ENCODE measurements around the gene PLG.
"Not testable (repeated sequence)": the region's sequence is repeated elsewhere in the genome, so short reads cannot be mapped to it uniquely, and the experiment has no call there.

The PLG gene

DNA sequence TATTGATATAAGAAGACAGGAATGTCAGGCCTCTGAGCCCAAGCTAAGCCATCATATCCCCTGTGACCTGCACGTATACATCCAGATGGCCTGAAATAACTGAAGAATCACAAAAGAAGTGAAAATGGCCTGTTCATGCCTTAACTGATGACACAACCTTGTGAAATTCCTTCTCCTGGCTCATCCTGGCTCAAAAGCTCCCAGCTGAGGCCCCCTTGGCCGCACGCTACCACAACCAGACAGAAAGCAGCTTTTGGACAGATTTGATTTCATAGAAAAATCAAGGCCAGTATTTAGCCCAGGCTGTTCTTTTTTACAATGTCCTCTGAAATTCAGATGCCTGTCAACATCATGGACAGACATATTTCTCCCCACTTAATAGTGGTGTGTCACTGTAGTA lies 78.6 kb downstream of the PLG start:
- not testable (repeated sequence) for DNase-seq

DNA sequence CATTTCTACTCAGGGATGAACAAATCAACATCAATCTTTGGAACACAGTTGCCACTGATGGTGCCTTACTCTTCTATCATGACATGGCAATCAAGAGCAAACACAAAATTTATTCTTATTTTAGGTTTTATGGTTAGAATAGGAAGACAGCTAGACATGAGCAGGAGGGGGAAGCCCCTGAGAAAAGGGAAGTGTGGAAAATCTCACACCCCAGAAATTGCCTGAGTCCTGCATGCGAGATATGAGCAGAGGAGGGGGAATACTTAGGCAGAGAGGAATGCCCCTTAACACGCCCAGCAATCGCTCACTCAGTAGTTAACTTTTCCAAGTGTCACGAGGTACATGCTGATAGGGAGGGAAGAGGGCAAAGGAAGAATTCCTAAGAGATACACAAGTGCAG lies 79.3 kb downstream of the PLG start:
- DNase-seq: no peak

DNA sequence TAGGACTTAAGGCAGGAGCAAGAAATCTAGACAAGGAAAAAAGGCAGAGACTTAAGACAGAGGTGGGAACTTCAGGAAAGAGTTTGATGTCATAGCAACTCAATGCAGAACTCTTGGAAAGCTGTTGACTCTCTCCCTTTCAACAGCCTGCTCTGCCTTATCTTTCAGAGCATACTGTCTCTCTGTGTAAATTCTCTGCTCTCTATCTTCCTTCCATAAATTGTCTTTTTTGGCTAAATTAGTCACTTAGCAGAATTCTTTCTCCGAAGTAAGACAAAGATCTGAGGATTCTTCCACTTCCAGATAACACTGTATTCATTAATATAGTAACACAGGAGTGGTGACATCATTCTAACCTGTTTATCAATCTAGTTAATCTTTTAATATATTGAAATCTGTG lies 80.2 kb downstream of the PLG start:
- DNase-seq: no peak

DNA sequence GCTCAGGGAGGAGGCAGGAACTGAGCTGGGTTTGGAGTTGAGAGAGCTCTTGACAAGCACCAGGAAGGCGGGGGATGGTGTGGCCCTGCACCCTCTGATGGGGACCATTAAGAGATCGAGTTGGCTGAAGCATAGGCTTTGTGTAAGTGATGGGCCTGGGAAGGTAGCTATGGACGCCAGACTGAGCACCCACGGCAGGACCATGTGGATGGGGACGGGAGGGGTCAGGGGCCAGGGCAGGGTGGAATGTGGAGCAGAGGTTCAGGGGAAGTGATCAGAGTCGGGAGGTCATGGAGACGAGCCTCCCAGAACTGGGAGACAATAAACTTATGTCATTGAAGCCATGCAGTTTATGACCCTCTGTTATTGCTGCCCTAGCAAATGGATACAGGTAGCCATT lies 81.7 kb downstream of the PLG start:
- no peak for DNase-seq

DNA sequence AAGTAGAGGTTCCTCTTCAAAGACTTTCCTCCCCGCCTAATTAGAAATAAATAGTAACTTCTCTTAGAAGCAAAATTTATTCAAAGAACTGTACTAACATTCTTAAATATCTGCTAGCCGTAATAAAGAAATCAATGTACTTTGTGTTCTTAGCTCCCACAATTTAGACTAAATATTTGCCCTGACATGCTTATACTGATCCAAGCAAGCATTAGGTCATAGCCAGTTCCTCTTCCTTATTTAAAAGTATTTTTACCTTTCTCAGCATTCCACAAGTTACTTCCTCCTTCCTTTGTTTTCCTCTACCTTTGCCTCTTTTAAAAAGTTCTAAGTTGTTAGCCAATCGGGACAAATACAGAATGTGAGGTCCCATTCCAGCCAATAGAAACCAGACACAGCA lies 86.1 kb downstream of the PLG start:
- DNase-seq: not testable (repeated sequence)

DNA sequence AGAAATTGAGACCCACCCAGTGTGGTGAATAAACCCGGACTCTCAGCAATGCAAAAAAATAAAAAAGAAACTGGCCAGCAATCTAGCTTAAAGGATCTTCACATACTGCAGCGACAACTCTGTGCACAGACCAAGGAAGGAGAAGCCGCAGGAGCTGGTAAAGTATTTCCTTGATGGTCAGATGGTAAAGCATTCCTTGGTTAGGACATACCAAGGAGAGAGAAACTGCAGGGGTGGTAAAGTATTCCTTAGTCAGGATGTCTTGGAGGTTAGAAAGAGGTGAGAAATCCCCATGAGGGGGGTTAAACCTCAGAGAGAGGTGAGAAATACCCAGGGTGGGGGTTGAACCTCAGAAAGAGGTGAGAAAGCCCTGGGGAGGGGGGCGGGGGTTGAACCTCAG lies 86.8 kb downstream of the PLG start:
- DNase-seq: no peak

DNA sequence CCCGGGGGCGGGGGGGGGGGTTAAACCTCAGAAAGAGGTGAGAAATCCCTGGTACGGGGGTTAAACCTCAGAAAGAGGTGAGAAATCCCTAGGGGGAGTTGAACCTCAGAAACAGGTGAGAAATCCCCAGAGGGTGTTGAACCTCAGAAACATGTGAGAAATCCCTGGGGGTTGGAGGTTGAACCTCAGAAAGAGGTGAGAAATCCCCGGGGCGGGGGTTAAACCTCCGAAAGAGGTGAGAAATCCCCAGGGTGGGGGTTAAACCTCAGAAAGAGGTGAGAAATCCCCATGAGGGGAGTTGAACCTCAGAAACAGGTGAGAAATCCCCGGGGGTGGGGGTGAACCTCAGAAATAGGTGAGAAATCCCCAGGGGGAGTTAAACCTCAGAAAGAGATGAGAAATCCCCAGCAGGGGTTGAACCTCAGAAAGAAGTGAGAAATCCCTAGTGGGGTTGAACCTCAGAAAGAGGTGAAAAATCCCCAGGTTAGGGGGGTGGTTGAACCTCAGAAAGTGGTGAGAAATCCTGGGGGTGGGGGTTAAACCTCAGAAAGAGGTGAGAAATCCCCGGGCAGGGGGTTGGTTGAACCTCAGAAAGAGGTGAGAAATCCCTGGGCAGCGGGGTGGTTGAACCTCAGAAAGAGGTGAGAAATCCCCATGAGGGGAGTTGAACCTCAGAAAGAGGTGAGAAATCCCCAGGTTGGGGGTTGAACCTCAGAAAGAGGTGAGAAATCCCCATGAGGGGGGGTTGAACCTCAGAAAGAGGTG lies 87.4 kb downstream of the PLG start:
- DNase-seq: no peak

DNA sequence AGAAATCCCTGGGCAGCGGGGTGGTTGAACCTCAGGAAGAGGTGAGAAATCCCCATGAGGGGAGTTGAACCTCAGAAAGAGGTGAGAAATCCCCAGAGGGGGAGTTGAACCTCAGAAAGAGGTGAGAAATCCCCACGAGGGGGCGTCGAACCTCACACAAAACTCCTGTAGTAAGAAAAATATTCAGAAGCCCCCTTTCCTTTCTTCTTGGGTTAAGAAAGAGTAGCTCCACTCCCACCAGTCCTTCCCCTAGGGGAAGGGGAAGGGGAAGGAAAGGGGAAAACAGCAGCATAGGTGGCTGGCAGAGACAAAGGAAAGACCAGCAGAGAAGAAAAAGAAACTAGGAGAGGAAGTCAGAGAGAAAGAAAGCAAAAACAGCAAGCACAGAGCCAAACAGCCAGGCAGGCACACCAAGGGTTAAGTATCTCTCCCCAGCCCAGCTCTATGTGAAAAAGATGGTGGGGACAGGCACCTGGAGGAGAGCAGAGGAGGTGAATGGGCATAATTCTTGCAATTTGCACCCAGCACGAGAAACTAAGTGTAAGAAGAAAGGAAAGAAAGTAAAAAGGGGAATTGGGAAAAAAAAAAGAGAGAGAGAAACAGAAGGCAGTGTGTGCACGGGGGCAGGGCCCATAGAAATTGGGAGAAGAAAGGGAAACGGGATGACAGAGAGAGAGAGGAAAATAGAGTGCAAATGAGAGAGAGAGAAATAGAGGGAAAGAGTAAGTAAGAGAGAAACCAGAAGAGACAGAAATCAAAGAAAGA lies 88.2 kb downstream of the PLG start:
- no peak for DNase-seq

DNA sequence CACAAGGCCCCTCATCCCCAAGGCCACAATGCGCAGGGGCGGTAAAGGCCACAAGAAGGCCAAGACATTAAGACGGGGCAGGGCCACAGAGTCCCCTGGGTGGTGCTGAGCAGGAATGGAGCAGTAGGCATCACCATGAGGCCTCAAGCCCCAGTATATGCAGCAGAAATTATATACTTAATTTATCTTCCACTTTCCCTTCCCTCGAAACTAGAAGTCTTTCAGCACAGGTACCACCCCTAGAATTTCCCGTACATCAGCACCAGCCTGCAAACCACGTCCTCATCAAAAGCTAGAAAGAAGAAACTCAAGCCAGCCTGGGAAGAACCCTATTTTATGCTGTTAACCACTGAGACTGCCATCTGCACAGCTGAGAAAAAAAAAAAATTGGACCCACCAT lies 89.4 kb downstream of the PLG start:
- DNase-seq: no peak

DNA sequence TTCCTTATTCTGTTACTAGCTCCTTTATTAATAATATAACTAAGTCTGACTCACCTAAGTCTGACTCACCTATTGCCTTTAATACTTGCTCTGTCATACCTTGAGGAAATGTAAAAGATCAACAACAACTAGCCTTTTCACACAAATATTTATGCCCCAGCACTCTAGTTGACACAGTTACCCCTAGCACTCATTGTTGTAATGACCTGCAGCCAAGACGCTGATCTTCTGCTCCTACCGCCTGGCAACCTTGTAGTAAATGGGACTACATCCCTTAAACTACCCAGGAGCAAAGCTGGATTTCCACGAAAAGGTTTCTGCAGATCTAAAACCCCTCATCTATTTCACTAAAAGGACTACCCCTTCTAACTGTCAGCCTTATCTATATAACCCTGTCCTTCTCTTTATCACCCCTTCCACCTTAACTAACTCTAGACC lies 90.0 kb downstream of the PLG start:
- DNase-seq: no peak

DNA sequence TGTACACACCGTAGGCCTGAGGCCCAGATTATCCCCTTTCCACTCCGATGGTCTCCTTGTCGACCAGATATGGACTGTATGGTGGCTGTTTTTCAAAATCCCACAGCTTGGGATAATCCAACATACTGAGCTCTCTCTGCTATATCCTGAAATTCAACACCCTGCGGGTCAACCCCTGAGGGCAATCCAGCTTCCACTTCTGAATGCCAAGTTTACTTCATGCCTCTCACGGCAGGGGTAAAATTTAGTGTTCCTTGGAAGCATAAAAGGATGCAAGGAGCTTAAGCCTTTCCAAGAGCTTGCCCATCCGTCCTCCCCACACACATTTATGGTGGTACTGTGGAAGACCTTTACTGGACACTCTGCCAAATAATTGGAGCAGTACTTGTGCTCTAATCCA lies 90.7 kb downstream of the PLG start:
- DNase-seq: no peak

DNA sequence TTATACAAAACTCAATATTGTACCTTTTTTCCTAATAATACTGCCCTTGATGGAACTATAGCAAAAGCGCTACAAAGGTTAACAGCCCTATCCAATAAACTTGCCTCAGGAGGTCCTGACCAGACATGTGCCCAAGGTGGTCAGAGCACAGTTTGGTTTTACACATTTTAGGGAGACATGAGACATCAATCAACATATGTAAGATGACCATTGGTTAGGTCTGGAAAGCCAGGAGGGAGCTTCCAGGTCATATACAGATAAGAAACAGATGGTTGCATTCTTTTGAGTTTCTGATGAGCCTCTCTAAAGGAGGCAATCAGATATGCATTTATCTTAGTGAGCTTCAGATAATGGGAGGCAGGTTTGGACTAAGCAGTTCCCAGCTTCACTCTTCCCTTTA lies 91.6 kb downstream of the PLG start:
- no peak for DNase-seq

DNA sequence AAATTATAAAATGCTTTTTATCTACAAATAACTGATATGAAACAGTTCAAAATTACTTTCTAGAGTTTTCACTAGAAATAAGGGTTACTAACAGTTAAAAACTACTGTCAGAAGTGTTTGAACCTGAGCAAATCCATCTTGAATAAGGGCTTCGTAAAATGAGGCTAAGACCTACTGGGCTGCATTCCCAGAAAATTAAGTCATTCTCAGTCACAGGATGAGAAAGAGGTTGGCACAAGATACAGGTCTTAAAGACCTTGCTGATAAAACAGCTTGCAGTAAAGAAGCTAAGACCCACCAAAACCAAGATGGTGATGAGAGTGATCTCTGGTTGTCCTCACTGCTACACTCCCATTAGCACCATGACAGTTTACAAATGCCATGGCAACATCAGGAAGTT lies 93.7 kb downstream of the PLG start:
- DNase-seq: no peak

DNA sequence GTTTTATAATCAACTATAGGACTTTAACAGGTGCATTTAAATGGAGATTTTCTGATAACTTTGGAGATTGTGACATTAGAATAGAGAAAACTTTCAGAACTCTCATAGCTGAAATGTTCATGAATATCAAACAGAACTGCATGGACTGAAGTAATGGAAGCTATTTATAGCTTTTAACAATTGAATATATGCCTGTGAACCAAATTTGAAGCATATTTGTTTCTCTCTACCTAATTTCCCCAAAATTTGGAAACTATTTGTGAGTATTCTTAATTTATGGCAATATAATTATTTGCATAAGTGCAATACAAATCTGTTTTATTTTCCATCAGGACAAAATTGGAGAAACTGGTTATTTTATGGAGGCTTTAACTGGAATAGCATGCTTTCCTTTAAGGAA lies 96.6 kb downstream of the PLG start:
- no peak for DNase-seq

DNA sequence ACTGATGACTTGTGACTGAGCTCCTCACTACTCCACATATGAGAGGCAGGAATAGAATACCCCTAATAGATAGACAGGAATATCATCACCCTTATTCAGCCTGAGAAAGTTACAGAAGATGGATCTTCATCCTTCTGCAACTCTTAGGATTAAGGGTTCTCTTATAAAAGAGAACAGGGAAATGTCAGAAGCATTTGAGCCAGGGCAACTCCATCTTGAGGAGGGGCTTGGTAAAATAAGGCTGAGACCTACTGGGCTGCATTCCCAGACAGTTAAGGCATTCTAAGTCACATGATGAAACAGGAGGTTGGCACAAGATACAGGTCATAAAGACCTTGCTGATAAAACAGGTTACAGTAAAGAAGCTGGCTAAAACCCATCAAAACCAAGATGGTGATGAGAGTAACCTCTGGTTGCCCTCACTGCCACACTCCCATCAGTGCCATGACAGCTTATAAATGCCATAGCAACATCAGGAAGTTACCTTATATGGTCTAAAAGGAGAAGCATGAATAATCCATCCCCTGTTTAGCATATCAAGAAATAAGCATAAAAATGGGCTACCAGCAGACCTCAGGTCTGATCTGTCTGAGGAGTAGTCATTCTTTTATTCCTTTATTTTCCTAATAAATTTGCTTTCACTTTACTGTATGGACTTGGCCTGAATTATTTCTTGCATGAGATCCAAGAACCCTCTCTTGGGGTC lies 97.9 kb downstream of the PLG start:
- DNase-seq: no peak

DNA sequence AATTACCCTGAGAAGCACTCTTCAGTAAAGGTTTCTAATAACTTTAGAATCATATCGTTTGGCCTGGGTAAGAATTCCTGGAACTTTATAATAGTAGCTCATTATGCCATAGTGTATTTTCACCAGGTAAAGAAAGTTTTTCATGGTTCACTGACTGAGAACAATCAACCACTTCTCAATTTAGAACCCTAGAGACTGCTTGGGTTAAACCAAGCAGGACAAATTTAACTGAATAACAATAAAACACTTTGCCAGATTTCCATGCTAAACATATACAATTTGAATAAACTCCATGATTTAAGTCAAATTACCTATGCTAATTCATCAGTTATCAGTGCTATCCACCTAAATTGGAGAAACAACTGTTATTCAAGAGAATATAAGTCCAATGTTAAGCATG lies 99.4 kb downstream of the PLG start:
- DNase-seq: no peak

DNA sequence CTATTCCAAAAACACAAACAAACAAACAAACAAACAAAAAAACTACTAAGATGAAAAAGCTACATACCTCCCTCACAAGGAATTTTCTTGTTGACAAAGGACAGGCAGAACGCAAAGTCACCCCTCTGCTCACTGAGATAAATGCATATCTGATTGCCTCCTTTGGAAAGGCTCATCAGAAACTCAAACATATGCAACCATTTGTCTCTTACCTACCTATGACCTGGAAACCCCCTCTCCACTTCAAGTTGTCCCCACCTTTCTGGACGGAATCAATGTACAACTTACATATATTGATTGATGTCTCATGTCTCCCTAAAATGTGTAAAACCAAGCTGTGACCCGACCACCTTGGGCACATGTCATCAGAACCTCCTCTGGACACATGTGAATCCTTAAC lies 100.0 kb downstream of the PLG start:
- not testable (repeated sequence) for DNase-seq

Data from NCI-H1092 treated with DMSO at 0.1 percent for 48 hours (cell line).